HEK293T (cell line): ENCODE results near the gene KDM2A.

ENCODE experiments used
- CTCF ChIA-PET: fragments of 350-600 bp; formaldehyde crosslinking; extraction: SDS; loops from one replicate; lab custom pipeline; 2021; ENCODE audit warnings: antibody characterized with exemption, inconsistent platforms; lab: Yijun Ruan, JAX
- POLR2A ChIA-PET: fragments of 350-600 bp; formaldehyde crosslinking; extraction: SDS; loops from one replicate; lab custom pipeline; 2020; ENCODE audit warnings: antibody characterized with exemption, inconsistent platforms; lab: Yijun Ruan, JAX
- DNase-seq: peaks from one replicate; pipeline ENCODE4 v3.0.0; 2012; ENCODE audit warnings: mixed read lengths; ENCODE audit errors: extremely low spot score
- ARNT ChIP-seq: fragments of 450-650 bp; IDR thresholded peaks from 2 replicates; pipeline ENCODE4 v1.6.1; 2017; ENCODE audit warnings: mild to moderate bottlenecking
- BHLHE40 ChIP-seq: fragments of 450-650 bp; IDR thresholded peaks from 2 replicates; pipeline ENCODE4 v1.6.1; 2016; ENCODE audit warnings: mild to moderate bottlenecking, moderate library complexity, borderline replicate concordance
- CTBP1 ChIP-seq: fragments of 450-650 bp; IDR thresholded peaks from 2 replicates; pipeline ENCODE4 v1.6.1; 2016; ENCODE audit warnings: borderline replicate concordance
- ELF4 ChIP-seq: fragments of 450-650 bp; IDR thresholded peaks from 2 replicates; pipeline ENCODE4 v1.6.1; 2017; ENCODE audit warnings: antibody characterized with exemption
- FOXA1 ChIP-seq: fragments of 450-650 bp; IDR thresholded peaks from 2 replicates; pipeline ENCODE4 v1.6.1; 2016; ENCODE audit warnings: mild to moderate bottlenecking
- FOXK2 ChIP-seq: fragments of 450-650 bp; IDR thresholded peaks from 2 replicates; pipeline ENCODE4 v1.6.1; 2016; ENCODE audit warnings: mild to moderate bottlenecking
- FOXM1 ChIP-seq: fragments of 450-650 bp; IDR thresholded peaks from 2 replicates; pipeline ENCODE4 v1.6.1; 2017; ENCODE audit warnings: mild to moderate bottlenecking, borderline replicate concordance
- HDGF ChIP-seq: fragments of 450-650 bp; IDR thresholded peaks from 2 replicates; pipeline ENCODE4 v1.6.1; 2017; ENCODE audit warnings: antibody characterized with exemption, borderline replicate concordance
- L3MBTL2 ChIP-seq: fragments of 450-650 bp; conservative IDR thresholded peaks from 2 replicates; pipeline ENCODE4 v1.6.1; 2016; ENCODE audit warnings: mild to moderate bottlenecking
- LEF1 ChIP-seq: fragments of 450-650 bp; IDR thresholded peaks from 2 replicates; pipeline ENCODE4 v1.6.1; 2017; ENCODE audit warnings: mild to moderate bottlenecking, borderline replicate concordance
- NFRKB ChIP-seq: fragments of 450-650 bp; IDR thresholded peaks from 2 replicates; pipeline ENCODE4 v1.6.1; 2016; ENCODE audit warnings: mild to moderate bottlenecking, moderate library complexity
- PKNOX1 ChIP-seq: fragments of 450-650 bp; IDR thresholded peaks from 2 replicates; pipeline ENCODE4 v1.6.1; 2016
- SP1 ChIP-seq: fragments of 450-650 bp; IDR thresholded peaks from 2 replicates; pipeline ENCODE4 v1.6.1; 2017
- SUZ12 ChIP-seq: fragments of 450-650 bp; IDR thresholded peaks from 2 replicates; pipeline ENCODE4 v1.6.1; 2016; ENCODE audit warnings: mild to moderate bottlenecking
- TARDBP ChIP-seq: fragments of 450-650 bp; IDR thresholded peaks from 2 replicates; pipeline ENCODE4 v1.6.1; 2016
- ZNF384 ChIP-seq: fragments of 450-650 bp; IDR thresholded peaks from 2 replicates; pipeline ENCODE4 v1.6.1; 2016

The KDM2A gene

DNA sequence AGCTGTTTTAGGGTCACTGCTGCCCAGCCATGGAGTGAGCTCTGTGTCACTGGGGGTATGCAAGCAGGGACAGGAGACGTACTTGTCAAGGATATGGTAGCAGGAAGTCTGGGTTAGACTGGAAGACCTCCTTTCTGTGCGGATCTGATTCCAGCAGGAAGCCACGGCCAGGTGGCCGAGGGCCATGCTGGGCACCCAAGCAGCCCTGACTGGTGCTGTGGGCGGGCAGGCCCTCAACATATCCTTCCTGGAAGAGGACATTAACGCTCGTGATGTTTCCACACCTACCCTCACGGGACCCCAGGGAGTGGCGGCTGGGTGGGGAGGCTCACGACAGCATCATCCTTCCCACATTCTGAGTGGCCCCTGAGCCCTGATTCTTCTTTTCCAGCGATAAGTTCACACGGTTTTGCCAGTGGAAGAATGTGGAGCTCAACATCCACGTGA is 161.3 kb downstream of the KDM2A start:
- TF ChIP-seq CTBP1 (no peak), SUZ12 (no peak), LEF1 (no peak), L3MBTL2 (no peak), NFRKB (no peak), PKNOX1 (no peak), HDGF (no peak), ELF4 (no peak), SP1 (no peak), FOXK2 (no peak), ZNF384 (no peak), ARNT (no peak), TARDBP (no peak), BHLHE40 (no peak)
- CTCF ChIA-PET, result no interaction called here
- POLR2A ChIA-PET, result interaction anchor here (0.8 to 1.5 kb wide), 3 partner anchors 9 to 14 kb away, joined by 3 to 5 read pairs (median 3); partner anchors contain the start of gene ANKRD13D
- DNase-seq, result no peak

- TF ChIP-seq PKNOX1, result no peak
- no peak for TF ChIP-seq BHLHE40
- TF ChIP-seq FOXM1, result no peak
- no peak for TF ChIP-seq HDGF
- TF ChIP-seq NFRKB, result no peak
- TF ChIP-seq SUZ12, result no peak
- no peak for TF ChIP-seq FOXA1
- TF ChIP-seq SP1, result no peak
- TF ChIP-seq LEF1, result no peak
- TF ChIP-seq ARNT, result no peak
- no peak for TF ChIP-seq TARDBP
- no peak for TF ChIP-seq L3MBTL2
- no peak for TF ChIP-seq CTBP1
- TF ChIP-seq FOXK2, result no peak
- no peak for TF ChIP-seq ZNF384
- no peak for TF ChIP-seq ELF4
- DNase-seq, result no peak
- ChIA-PET CTCF (no interaction called here), POLR2A (interaction anchor here (1.0 to 1.5 kb wide), 2 partner anchors 8 to 9 kb away, joined by 3 to 5 read pairs; partner anchors contain the start of gene ANKRD13D)
Observed at GRCh38 chr11:67280788-67281551, 161.9 kb downstream of the KDM2A start.

DNA sequence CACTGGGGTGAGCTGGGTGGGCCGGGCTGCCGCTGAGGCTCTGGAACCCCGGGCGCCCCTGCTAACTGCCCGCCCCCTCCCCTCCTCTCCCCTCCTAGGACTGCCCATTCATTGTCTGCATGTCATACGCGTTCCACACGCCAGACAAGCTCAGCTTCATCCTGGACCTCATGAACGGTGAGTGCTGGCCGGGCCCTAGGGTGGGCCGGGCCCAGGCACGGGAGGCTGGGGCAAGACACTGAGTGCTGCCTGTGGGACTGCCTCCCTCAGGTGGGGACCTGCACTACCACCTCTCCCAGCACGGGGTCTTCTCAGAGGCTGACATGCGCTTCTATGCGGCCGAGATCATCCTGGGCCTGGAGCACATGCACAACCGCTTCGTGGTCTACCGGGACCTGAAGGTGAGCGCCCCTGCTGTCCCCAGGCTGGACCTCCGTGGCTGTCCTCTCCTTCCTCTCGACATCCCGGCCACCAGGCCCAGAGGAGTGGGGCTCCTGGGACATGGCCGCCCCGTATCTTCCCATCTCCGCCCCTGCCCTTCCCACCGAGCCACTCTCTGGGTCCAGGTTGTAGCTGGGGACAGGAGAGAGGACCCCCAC is 162.6 kb downstream of the KDM2A start:
- TF ChIP-seq FOXK2 (no peak), BHLHE40 (no peak), ZNF384 (no peak), HDGF (no peak), SUZ12 (no peak), LEF1 (no peak), NFRKB (no peak), CTBP1 (no peak), ELF4 (no peak), ARNT (no peak), SP1 (no peak), TARDBP (no peak), FOXA1 (no peak), L3MBTL2 (no peak), FOXM1 (no peak), PKNOX1 (no peak)
- CTCF ChIA-PET, result interaction anchor here (1.2 kb wide), 1 partner anchor 15 kb away, joined by 3 read pairs; the partner anchor contains the start of gene GRK2
- no peak for DNase-seq
- POLR2A ChIA-PET, result no interaction called here

- TF ChIP-seq FOXK2 (no peak), BHLHE40 (no peak), FOXM1 (no peak), LEF1 (no peak), L3MBTL2 (no peak), NFRKB (no peak), TARDBP (no peak), ARNT (no peak), ZNF384 (no peak), SP1 (no peak), ELF4 (no peak), FOXA1 (no peak), HDGF (no peak), SUZ12 (no peak), CTBP1 (no peak)
- POLR2A ChIA-PET, result interaction anchor here (1.3 to 2.0 kb wide), 2 partner anchors 13 to 35 kb away, joined by 5 to 6 read pairs; no protein-coding TSS in a partner anchor
- DNase-seq, result no peak
- CTCF ChIA-PET, result interaction anchor here (1.2 kb wide), 1 partner anchor 16 kb away, joined by 3 read pairs; the partner anchor contains the start of gene GRK2
Observed at GRCh38 chr11:67282155-67282875, 163.3 kb downstream of the KDM2A start.
